DND-41 (cell line): ENCODE results near the gene AP1AR.
"Not testable (repeated sequence)": the region's sequence is repeated elsewhere in the genome, so short reads cannot be mapped to it uniquely, and the experiment has no call there.

Source experiments
- ATAC-seq: fragments of 200-7000 bp; cut with Tn5 transposase; 3 replicates; pipeline ENCODE4 v1.9.1; 2021; ENCODE audit warnings: low read depth; ENCODE audit not compliant: insufficient read depth
- DNase-seq: peaks from one replicate; pipeline ENCODE4 v3.0.0-alpha.2; 2020
- H2AFZ ChIP-seq: 2 replicates; pipeline ENCODE4 v1.6.0; 2012; ENCODE audit warnings: low read depth, low read length
- H3K27ac ChIP-seq: 2 replicates; pipeline ENCODE4 v1.5.1; 2012; ENCODE audit warnings: low read length, inconsistent platforms
- H3K27me3 ChIP-seq: fragments of 200-600 bp; sonication (generic); 2 replicates; pipeline ENCODE4 v1.6.0; 2012; ENCODE audit warnings: low read length, mild to moderate bottlenecking, inconsistent platforms; ENCODE audit not compliant: insufficient read depth, poor library complexity
- H3K36me3 ChIP-seq: 2 replicates; pipeline ENCODE4 v1.5.1; 2012; ENCODE audit warnings: low read length, inconsistent platforms; ENCODE audit not compliant: insufficient read depth
- H3K4me1 ChIP-seq: 2 replicates; pipeline ENCODE4 v1.5.1; 2012; ENCODE audit warnings: mild to moderate bottlenecking, low read length; ENCODE audit not compliant: insufficient read depth
- H3K4me2 ChIP-seq: 2 replicates; pipeline ENCODE4 v1.6.0; 2012; ENCODE audit warnings: mild to moderate bottlenecking, moderate library complexity, low read length, inconsistent platforms; ENCODE audit not compliant: insufficient read depth
- H3K4me3 ChIP-seq, 2 experiments: fragments of 200-600 bp in 1 of 2; shearing (Covaris generic) in 1 of 2; 2 replicates each; pipeline ENCODE4 v1.5.1; 2012 to 2016; ENCODE audit warnings: inconsistent platforms in 2 of 2, low read length in 2 of 2, mild to moderate bottlenecking in 2 of 2, low read depth in 1 of 2, moderate library complexity in 1 of 2
- H3K79me2 ChIP-seq: 2 replicates; pipeline ENCODE4 v1.6.0; 2012; ENCODE audit warnings: low read length, inconsistent platforms; ENCODE audit not compliant: insufficient read depth
- H3K9ac ChIP-seq: 2 replicates; pipeline ENCODE4 v1.6.0; 2012; ENCODE audit warnings: low read depth, mild to moderate bottlenecking, inconsistent platforms, low read length, moderate library complexity
- H3K9me3 ChIP-seq: 2 replicates; pipeline ENCODE4 v1.5.1; 2012; ENCODE audit warnings: low read length, moderate library complexity, mild to moderate bottlenecking, inconsistent platforms; ENCODE audit not compliant: insufficient read depth, severe bottlenecking
- H4K20me1 ChIP-seq: 2 replicates; pipeline ENCODE4 v1.6.0; 2012; ENCODE audit warnings: low read length; ENCODE audit not compliant: insufficient read depth
- CTCF ChIP-seq: IDR thresholded peaks from 2 replicates; pipeline ENCODE4 v1.5.1; 2012; ENCODE audit warnings: borderline replicate concordance, low read length, moderate library complexity, mild to moderate bottlenecking; ENCODE audit not compliant: poor library complexity, severe bottlenecking; ENCODE audit errors: extremely low read depth
- EZH2 ChIP-seq: IDR thresholded peaks from 3 replicates; pipeline ENCODE4 v1.6.1; 2012; ENCODE audit warnings: borderline replicate concordance, low read depth, mild to moderate bottlenecking, moderate library complexity, low read length, inconsistent platforms; ENCODE audit not compliant: severe bottlenecking

The AP1AR gene

DNA sequence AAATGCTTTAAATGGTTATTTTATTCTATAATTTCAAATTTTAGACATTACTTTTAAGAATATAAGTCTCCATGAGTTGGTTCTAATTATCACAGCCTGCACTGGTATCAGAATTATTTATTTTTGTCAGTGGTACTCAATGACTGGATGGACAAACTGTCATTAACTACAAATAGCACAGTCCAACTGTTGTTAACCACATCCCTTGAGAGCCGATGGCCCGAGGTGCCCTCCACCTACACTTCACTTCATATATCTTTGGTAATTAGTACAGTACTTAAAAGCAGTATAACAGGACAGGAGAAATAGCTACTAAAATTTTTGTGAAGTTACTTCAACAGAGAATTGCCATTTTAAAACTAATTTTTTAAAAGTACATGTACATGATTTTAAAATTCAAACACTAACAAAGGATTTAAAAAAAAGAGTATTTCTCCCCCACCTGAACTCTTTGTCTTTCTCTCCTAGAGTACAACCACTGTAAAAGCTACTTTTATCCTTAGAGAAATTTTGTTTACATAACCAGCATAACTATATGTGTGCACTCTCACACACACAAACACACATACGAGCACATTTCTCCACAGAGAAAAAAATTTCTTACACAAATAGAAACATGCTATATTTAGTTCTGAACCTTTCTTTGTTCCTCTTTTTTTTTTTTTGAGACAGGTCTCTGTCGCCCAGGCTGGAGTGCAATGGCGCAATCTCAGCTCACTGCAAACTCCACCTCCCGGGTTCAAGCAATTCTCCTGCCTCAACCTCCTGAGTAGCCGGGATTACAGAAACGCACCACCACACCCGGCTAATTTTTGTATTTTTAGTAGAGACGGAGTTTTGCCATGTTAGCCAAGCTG is 47.7 kb downstream of the AP1AR start:
- H4K20me1 ChIP-seq, result peaks cover 22% of the 10 kb centered on the region
- no peak overlapping the region for H3K27ac ChIP-seq
- H3K4me1 ChIP-seq, result peaks cover 30% of the 10 kb centered on the region
- H3K4me3 ChIP-seq, result no peak overlapping the region
- no peaks in the 10 kb centered on the region for H3K27me3 ChIP-seq
- H3K9me3 ChIP-seq, result no peaks in the 10 kb centered on the region
- H3K36me3 ChIP-seq, result peaks cover 55% of the 10 kb centered on the region
- peaks cover 74% of the 10 kb centered on the region for H3K79me2 ChIP-seq
- H2AFZ ChIP-seq, result no peak overlapping the region
- H3K4me2 ChIP-seq, result 0 out of 2 replicates have a peak overlapping the region, but pooled peaks have one; percentile 21
- DNase-seq, result no peak
- H3K9ac ChIP-seq, result no peak overlapping the region
- ATAC-seq, result no peak
- TF ChIP-seq EZH2 (no peak), CTCF (no peak)

DNA sequence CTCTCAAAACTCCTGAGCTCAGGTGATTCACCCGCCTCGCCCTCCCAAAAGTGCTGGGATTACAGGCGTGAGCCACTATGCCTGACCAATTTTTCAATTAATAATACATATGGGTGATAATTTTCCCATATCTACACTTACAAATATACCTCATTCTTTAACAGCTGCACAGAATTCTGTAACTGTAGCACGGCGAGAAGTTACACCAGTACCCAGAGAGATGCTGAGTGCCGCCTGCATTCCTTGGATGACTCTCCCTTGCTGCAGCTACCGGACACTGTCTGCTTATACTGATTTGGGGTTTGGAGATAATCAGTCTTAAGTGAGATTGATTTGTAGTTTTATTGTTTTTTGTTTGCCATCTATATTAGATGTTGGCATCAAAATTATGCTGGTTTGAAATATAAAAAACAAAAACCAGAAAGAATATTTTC is 48.3 kb downstream of the AP1AR start:
- Histone ChIP-seq H3K36me3 (peaks cover 52% of the 10 kb centered on the region), H3K4me2 (peak overlapping the region; percentile 21; the same call in 1 of the 2 replicates), H3K9me3 (no peaks in the 10 kb centered on the region), H3K79me2 (peaks cover 80% of the 10 kb centered on the region), H4K20me1 (peaks cover 22% of the 10 kb centered on the region), H2AFZ (no peak overlapping the region), H3K27me3 (no peaks in the 10 kb centered on the region), H3K27ac (no peak overlapping the region), H3K4me1 (peaks cover 37% of the 10 kb centered on the region), H3K9ac (no peak overlapping the region), H3K4me3 (no peak overlapping the region)
- ATAC-seq (no peak), DNase-seq (no peak)
- no peak for TF ChIP-seq CTCF
- TF ChIP-seq EZH2, result no peak

DNA sequence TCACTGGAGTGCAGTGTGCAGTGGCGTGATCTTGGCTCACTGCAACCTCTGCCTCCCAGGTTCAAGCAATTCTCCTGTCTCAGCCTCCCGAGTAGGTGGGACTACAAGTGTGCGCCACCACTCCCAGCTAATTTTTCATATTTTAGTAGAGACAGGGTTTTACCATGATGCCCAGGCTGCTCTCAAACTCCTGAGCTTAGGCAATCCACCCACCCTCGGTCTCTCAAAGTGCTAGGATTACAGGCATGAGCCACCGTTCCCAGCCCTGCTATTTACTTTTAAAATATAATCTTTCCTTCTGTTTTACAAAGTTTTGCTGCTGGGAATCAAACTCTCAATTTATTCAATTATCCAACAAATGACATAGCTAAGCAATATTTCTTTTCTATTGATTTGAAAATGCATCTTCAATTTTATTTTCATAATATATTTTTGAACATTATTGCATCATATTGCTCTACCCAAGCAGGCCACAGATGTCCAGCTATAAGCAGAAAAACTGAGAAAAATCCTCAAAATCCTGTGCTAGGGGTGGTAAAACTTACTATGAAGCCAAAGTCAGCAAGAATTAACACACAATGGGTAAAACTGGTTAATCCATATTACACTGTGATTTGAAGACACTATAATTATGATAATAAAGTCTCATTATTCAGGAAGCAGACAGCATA is 48.9 kb downstream of the AP1AR start:
- TF ChIP-seq CTCF, result no peak
- TF ChIP-seq EZH2, result no peak
- no peak for DNase-seq
- Histone ChIP-seq H3K36me3 (peaks cover 47% of the 10 kb centered on the region), H2AFZ (no peak overlapping the region), H3K27ac (no peak overlapping the region), H3K4me3 (no peak overlapping the region), H3K4me1 (peaks cover 37% of the 10 kb centered on the region), H4K20me1 (peaks cover 19% of the 10 kb centered on the region), H3K79me2 (peaks cover 86% of the 10 kb centered on the region), H3K9ac (no peak overlapping the region), H3K4me2 (peak overlapping the region; percentile 21; the same call in 1 of the 2 replicates), H3K9me3 (no peaks in the 10 kb centered on the region), H3K27me3 (no peaks in the 10 kb centered on the region)
- no peak for ATAC-seq

- not testable (repeated sequence) for H3K4me3 ChIP-seq, H2AFZ ChIP-seq, ATAC-seq, H3K27me3 ChIP-seq, H3K27ac ChIP-seq, H3K9me3 ChIP-seq, H3K9ac ChIP-seq, DNase-seq
- Histone ChIP-seq H3K36me3 (peaks cover 40% of the 10 kb centered on the region), H3K4me1 (peaks cover 49% of the 10 kb centered on the region), H4K20me1 (peaks cover 13% of the 10 kb centered on the region), H3K79me2 (peaks cover 85% of the 10 kb centered on the region), H3K4me2 (peak overlapping the region; percentile 29)
Measured at GRCh38 chr4:112281895-112282398, 50.4 kb downstream of the AP1AR start.
